HG03139 (cell line): Measurements from ENCODE around the gene CELA2A.
"Not testable (repeated sequence)": the region's sequence is repeated elsewhere in the genome, so short reads cannot be mapped to it uniquely, and the experiment has no call there.

Experiments
- ATAC-seq: cut with Tn5 transposase; IDR thresholded peaks from one replicate; pipeline ENCODE4 v1.9.1; 2021; ENCODE audit not compliant: unreplicated experiment

The CELA2A gene

DNA sequence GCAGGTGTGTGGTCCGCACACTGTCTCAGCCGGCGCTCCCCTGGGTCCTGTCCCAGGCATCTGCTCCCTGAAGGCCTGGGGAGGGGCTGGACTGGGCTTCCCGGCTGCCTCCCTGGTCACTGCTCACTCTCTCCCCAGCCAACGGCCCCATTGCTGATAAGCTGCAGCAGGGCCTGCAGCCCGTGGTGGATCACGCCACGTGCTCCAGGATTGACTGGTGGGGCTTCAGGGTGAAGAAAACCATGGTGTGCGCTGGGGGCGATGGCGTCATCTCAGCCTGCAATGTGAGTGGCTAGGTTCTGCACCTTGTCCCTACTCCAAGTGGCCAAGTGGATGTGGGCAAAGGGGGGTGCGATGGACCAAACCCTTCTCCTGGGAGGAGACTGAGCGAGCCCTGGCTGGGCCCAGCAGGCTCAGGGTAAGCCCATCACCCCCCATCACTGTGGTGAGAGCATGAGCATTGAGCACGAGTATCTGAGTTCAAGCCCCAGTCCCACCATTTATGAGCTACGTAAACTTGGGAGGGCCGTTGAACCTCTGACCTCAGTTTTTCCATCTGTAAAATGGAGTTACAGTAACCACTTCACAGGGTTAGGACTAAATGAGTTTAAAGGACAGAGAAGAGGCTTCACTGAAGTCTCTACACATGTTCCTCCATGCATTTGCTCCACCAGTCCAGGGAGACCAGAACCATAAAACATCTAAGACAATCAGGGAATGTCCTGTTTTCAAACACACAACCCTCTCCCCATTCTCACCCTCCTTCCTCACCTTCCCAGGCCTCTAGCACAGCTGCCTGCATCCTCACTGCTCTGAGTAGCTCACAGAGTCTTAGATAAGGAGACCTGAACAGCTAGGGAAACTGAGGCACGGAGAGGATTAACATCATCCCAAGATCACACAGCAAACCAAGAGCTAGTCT lies 11.8 kb upstream of the CELA2A start:
- no peak for ATAC-seq

DNA sequence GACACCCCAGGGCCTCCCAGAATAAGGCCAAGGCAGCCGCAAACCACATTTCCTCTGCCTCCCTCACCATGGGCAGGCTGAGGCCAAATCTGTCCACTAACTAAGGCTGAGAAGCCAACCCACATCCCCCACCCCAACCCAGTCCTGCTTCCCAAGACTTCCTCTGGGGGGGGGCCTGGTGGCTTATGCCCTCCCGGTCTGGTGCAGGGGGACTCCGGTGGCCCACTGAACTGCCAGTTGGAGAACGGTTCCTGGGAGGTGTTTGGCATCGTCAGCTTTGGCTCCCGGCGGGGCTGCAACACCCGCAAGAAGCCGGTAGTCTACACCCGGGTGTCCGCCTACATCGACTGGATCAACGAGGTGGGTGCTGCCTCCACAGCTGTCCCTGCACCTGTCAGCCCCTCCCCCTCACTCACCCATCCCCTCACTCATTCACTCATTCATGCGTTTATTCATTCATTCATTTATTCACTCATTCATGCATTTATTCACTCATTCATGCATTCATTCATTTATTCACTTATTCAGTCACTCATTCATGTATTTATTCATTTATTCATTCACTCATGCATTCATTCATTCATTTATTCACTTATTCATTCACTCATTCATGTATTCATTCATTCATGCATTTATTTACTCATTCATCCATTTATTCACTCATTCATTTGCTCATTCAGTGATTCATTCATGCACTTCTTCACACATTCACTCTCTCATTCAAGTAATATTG lies 11.0 kb upstream of the CELA2A start:
- ATAC-seq, result no peak

DNA sequence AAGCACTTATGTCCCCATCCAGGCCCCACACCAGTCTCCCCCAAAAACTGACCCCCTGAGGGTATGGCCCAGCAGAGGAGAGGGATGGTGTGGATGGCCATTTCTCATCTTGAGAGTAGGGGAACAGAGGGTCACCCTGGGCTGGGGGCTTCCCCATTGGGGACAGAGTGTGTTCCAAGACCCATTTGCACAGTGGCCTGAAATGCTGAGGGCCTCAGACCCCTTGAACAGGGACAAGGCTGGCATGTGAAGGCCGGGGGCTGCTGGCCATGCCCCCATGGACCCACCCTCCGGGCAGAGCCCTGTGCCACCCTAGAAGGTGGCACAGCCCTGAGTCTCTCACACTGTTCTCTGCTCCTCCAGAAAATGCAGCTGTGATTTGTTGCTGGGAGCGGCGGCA lies 10.3 kb upstream of the CELA2A start:
- ATAC-seq, result no peak

DNA sequence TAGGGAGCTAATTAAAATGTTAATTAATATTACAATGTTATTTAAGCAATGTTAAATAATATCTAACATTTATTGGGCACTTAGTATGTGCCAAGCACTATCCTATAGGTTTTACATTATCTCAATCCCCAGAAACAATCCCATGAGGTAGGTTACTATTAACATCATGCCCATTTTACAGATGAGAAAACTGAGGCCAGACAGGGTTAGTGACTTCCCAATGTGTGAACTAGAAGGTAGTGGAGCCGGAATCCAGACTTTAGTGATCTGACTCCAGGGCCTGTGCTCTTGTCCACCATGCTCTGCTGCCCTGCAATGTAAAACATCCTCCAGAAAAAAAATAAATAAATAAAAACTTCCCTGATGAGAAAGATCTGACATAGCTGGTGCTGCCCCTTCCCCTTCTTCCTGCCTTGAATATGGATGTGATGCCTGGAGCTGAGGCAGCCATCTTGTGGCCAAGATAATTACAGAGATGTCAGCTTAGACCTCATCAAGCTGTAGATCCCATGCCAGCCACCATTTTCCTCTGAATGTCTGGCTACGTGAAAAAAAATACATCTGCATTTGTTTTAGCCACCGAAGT lies 7.6 kb upstream of the CELA2A start:
- no peak for ATAC-seq

DNA sequence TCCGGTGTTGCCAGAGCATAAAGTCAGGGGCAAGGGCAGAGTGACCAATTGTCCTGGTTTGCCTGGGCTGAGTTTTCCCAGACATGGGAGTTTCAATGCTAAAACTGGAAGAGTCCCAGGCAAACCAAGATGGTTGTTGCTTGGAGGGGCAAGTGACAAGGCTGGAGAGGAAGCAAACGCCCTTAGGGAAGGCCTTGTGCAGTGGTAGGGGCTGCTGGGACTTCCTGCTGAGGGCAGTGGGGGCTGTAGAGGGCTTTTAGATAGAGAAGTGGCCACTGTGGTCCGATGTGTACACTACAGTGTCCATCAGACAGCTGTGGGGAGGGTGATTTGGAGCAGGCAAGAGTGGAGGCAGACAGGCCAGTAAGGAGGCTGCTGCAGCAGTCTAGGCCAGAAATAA lies 7.0 kb upstream of the CELA2A start:
- ATAC-seq, result no peak

DNA sequence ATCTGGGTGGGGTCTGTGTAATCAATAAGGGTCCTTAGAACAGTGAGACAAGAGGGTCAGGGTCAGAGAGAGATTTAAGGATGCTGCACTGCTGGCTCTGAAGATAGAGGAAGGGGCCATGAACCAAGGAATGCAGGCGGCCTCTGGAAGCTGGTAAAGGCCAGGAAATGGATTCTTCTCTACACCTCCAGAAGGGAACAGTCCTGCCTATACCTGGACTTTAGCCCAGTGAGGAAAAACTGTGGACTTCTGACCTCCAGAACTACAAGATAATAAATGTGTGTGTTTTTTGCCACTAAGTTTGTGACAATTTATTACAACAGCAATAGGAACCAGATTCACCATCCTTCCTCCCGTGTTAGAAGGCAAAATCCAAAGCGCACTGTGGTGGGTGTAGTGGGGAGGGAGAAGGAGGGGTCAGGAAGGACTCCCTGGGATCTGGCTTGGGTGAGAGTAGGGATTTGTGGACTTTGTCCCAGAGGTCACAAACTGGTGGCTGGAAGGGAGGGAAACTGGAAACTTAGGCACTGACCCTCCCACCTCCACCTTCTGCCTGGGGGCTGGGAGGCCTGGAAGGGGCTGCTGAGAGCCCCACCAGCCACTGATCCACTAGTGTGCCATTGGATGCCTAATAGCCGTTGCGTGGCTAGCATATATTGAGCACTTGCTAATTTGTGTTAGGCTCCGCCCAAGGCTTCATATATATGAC lies 5.4 kb upstream of the CELA2A start:
- no peak for ATAC-seq

DNA sequence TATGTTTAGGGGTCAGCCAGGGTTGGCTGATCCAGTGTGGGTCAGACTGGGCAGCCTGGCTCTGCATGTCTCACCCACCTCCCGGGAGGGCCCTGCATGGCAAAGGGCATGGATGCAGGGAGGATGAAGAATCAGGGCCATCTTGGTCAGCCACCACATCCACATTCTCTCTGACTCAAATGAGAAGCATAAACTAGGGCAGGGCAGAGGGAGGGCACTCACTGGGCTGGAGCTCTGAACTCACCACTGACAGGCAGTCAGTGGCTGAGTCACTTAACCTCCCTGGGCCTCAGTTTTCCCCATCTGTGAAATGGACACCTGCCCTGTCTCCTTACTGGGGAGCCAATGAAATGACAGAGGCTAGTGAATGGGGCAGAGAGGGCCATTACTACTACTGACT lies 4.3 kb upstream of the CELA2A start:
- no peak for ATAC-seq

DNA sequence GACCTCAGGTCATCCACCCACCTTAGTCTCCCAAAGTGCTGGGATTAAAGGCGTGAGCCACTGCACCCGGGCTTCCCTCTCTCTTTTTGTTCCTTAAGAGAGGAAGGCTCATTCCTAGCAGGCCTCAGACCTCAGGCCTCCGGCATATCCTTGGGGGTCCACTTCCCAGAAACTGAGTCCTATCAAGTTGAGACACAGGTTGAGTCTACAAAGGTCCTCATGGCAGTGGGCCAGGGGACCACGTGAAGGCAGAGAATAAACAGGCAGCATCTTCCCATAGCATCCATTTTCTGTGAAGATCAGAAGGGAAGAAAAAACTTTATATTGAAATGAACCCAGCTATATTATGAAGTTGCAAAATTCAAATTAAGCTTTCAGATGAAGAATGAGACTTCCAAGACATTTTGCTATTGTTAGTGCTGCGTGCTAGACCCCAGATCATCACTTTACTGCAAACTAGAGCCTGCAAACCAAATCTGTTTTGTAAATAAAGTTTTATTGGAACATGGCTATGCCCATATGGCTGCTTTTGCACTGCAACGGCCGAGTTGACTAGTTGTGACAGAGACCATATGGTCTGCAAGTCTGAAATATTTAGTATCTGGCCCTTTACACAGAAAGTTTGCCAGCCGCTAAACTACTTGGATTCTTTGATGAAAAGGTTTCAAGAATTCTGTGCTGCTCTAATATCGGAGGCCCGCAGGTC lies 3.5 kb upstream of the CELA2A start:
- no peak for ATAC-seq

DNA sequence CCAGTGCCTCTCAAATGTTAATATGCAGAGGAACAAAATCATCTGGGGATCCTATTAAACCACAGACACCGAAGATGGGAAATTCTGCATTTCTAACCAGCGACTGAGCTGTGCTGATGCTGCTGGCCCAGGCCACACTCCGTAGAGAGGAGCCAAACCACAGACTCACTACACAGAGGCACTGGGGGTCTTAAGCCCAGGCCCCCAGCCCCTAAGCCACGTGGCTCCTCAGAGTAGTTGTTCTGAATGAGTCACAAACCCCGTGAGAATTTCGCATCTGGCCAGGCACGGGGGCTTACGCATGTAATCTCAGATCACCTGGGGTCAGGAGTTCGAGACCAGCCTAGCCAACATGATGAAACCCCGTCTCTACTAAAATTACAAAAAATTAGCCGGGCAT lies 2.8 kb upstream of the CELA2A start:
- ATAC-seq, result no peak

DNA sequence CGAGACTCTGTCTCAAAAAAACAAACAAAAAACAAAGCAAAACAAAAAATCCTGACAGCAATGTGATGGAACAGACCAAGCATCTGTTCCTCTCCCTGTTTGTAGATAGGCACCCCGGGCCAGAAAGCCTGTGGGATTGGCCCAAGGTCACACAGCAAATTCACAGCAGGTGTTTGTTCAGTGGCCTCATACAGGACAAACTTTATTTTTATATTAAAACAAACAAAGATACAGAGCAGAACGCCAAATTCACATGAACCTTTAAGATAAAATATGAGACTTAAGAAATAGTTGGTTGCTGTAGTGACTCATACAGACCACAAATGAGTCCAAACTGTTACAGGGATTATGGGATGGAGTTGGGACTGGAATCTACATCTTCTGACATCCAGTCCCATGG lies 2.3 kb upstream of the CELA2A start:
- ATAC-seq, result no peak

DNA sequence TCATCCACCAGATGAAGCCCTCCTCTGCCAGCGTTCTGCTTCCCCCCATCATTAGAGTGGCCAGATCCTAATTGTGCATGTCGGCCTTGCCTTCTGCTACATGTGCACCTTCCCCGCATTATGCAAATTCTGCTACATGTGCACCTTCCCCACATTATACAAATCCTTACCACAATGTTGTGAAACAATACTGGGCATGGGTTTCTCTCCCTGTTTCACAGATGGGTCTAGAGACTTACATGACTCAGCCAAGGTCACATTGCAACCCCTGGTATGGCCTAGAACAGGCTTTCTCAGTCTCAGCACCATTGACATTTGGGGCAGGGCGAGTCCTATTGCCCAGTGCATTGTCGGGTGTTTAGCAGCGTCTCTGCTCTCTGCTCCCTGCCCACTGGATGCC lies 1.0 kb upstream of the CELA2A start:
- ATAC-seq, result no peak

DNA sequence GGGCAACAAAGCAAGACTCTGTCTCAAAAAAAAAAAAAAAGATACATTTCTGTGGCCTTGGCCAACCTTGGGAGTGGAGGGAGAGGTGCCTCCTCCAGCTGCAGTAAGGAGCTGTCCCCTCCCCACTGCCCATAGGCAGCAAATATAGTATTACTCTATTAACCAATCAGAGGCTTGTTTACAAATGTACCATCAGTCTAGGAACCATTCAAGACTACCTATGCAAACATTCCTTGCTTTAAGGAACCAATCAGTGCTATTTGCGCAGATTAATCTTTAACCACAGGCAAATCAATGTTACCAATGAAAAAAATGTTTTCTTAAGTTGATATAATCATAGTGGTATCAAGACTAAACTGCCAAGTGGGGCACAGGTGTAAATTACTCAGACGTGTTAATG lies 1.1 kb downstream of the CELA2A start:
- ATAC-seq, result no peak

DNA sequence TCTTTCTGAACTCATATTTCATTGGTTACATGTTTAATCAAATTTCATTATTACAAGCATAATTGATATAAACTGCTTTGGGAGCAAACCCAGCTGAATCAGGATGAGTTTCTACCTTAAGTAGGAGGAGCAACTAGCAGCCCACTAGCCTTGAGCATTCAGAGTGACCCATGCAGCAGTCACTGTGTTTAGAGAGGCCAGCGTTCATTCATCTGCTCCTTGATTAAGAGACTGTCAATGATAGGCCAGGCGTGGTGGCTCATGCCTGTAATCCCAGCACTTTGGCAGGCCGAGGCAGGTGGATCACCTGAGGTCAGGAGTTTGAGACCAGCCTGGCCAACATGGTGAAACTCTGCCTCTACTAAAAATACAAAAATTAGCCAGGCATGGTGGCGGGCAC lies 1.9 kb downstream of the CELA2A start:
- not testable (repeated sequence) for ATAC-seq

DNA sequence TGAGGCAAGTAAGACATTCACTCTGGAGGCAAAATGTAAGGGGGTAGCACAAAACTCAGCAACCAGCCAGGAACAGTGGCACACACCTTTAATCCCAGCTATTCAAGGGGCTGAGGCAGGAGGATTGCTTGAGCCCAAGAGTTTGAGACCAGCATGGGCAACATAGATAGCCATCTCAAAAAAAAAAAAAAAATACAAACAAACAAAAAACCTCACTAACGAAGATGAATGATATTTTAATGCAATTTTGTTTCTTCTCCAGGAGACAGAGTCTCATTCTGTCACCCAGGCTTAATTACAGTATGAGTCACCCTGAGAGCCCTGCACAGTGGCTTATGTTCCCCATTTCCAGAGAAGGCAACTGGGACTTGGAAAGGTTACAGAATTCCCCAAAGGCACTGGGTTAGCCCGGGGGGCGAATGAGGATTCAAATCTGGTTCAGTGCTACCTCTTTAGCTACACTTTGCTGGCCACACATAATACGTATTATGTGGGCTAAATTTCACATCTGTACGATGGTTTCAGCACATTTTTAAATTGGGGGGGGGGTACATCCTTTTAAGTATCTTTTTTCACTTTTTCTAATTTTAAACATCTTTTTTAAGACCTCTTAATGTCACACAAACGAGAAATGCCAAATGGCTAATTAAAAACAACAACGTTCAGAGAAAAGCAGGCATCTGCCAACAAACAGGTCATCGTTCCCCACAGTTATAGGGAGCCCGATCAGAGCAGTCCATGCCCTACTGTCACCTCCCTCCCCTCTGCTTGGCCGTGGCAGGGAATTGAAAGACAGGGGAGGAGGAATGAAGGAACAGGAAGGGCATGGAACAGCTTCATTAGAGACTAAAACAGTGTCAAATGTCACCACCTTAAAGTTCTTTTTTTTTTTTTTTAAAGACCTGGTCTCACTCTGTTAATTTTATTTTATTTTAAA lies 3.5 kb downstream of the CELA2A start:
- ATAC-seq, result no peak

DNA sequence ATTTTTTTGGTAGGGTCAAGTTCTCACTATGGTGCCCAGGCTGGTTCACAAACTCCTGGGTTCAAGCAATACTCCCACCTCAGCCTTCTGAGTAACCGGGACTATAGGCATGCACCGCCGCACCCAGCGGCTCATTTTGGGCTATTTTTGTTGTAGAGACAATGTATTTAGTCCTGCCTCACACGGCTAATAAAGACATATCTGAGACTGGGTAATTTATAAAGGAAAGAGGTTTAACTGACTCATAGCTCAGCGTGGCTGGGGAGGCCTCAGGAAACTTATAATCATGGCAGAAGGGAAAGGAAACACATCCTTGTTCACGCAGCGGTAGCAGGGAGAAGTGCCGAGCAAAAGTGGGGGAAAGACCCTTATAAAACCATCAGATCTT lies 4.2 kb downstream of the CELA2A start:
- no peak for ATAC-seq

DNA sequence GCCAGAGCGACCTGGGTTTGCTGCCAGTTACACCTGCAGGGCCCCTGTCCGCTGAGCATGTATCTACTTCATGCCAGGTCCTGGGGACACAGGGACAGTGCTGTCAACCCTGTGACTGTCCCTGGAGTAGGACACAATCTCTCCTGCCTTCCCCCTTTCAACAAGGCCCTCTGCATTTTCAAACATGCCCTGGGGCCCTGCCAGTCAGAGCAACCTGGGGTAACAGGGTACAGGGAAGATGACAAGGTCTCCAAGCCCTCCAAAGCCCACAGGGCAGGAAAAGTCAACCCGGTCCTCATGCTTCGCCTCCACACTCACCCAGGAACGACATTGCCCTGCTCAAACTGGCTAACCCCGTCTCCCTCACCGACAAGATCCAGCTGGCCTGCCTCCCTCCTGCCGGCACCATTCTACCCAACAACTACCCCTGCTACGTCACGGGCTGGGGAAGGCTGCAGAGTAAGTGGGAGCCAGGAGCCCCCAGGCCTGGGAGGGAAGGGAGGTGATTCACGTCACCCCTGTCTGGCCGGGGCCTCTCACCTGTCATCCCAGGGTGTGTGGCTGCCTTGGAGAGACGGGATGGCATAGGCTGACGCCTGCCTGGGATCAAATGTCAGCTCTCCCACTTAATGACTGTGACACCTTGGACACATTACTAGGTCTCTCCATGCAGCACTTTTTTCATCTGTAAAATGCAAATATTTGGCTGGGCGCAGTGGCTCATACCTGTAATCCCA lies 6.7 kb downstream of the CELA2A start:
- ATAC-seq, result not testable (repeated sequence)

DNA sequence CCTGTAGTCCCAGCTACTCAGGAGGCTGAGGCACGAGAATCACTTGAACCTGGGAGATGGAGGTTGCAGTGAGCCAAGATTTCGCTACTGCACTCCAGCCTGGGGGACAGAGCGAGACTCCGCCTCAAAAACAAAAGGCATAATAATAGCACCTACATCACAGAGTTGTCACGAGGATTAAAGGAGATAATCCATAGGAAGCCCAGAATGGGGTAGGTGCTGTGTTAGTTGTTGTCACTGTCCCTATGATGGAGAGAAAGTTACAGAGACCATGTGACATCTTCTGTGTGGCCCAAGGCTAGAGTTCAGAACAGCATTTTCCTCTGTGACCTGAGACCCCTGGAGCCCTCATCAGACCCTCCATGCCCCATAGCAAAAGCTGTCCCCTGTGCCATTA lies 7.4 kb downstream of the CELA2A start:
- not testable (repeated sequence) for ATAC-seq

DNA sequence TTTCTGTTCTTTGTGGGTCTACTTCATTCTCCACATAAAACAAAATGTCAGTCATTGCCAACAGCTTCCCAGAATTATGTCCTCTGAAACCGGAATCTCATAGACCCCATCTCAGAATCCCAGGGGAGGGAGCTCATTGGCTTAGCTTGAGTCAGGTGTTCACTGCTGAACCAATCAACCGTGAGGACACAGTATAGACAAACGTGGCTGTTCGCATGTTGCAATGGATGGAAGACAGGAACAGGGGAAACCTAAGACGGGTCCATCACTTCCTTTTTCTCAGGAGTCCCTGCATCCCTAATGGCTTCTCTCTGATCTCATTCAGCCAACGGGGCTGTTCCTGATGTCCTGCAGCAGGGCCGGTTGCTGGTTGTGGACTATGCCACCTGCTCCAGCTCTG lies 9.1 kb downstream of the CELA2A start:
- no peak for ATAC-seq
